HG02759 (cell line): ENCODE data around the gene INKA1.
"Not testable (repeated sequence)": the region's sequence is repeated elsewhere in the genome, so short reads cannot be mapped to it uniquely, and the experiment has no call there.

Experiments used
- ATAC-seq: cut with Tn5 transposase; IDR thresholded peaks from one replicate; pipeline ENCODE4 v1.9.1; 2021; ENCODE audit warnings: mild to moderate bottlenecking, moderate library complexity; ENCODE audit not compliant: unreplicated experiment

The INKA1 gene

DNA sequence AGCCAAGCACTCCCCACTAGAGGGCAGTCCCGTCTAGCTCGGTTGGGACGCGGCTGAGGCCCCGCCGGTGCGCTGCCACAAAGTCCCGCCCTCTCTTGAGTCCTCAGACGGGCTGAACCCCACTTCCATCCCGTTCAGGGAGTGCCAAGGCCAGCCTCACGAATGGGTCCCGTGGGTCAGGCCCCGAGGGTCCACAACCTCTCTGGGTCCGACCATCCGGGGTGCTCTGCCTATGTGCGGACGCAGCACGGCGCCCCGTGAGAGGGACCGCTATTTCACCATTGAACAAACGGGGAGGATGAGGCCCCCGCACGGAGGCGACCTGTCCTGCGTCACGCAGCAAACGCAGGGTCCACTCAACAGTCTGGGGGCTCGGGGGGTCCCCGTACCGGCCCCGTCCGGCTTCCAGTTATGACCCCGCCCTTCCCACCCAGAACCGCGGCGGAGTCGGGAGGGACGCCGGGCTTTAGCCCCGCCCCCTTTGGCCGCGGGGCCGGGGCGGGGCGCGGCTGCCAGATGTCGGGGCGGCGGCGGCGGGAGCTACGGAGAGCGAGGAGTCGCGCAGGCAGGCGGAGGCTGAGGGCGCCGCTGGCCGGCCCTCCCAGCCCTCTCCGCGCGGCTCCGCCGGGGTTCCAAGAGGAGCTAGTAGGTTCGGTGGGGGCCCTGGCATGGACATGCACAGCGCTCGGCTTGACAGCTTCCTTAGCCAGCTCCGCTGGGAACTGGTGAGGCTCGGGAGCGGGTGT lies at the start of gene INKA1:
TSS of gene INKA1 (plus strand) at position 543 of the 746 bp plus-strand sequence. CDS start at position 675, 132 bp downstream.
- ATAC-seq = peak; percentile 66

DNA sequence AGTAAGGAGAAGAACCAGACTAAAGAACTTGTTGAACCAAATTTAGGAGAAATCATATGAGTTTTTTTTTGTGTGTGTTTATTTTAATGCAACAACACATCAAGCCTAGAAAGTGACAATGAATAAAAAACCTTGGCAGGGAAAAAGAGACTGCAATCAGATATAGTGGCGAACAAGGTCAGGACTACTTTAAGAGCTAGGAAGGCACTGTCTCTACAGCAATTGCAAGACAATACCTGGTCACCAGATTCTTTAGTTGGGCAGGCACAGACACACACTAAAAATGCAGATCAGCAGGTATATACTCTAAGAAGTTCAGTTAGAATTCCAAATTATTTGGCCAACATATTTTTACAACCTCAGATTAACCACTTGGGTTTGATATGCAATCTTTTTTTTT lies 48.5 kb upstream of the INKA1 start:
- no peak for ATAC-seq

DNA sequence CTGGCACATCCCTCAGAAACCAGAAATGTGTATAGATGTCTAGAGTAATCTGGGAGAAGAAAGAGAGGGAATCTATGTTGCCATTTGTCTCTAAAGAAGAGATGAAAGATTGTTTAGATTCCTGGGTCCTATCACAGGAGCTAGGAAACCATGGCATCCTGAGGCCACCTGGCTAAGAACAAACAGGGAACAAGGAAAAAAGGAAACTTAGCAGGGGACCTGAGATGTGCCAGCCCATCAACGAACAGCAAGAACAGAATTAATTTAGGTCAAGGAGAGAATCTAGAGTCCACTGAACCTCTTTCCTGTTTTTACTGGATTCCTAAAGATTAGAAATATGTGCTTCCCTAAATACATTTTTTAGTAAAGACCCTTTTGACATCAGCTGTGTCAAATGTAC lies 47.0 kb upstream of the INKA1 start:
- no peak for ATAC-seq

DNA sequence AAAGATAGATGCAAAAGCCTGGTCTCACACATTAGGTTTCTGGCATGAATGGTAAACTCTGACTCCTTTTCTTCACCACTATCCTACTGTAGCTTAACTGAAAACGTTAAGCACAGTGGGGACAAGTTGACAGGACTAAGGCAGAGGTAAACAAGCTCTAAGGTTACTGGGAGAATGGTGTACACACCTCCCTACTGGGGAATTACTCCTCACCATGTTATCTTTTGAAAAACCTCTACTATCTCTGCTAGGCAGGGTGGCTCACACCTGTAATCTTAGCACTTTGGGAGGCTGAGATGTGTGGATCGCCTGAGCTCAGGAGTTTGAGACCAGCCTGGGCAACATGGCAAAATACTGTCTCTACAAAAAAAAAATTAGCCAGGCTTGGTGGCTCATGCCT lies 45.9 kb upstream of the INKA1 start:
- no peak for ATAC-seq

DNA sequence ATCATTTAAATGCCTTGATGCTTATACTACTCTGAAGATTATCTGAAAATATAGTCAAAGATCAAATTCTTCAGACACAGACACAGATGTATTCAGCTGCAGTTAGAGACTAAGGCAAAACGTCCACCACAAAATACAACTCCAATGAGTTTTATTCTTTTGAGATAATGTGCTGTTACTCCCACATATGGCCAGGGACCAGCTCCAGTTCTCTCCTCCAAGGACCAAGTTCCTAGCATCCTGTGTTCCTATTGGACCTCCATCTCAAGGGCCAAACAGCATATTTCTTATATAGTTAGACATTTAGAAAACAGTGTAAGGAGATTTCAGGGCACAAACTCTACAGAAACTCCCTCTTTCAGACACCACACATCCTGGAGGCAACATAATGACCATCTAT lies 43.8 kb upstream of the INKA1 start:
- no peak for ATAC-seq

DNA sequence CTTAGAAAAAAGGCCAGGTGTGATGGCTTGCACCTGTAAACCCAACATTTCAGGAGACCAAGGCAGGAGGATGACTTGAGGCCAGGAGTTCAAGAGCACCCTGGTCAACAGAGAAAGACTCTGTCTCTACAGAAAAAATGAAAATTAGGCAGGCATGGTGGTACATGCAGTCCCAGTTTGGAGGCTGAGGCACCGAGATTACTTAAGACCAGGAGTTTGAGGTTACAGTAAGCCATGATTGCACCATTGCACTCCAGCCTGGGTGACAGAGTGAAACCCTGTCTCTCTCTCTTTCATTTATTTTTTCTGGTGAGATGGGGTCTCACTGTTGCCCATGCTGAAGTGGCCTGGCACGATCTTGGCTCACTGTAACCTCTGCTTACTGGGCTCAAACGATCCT lies 41.4 kb upstream of the INKA1 start:
- ATAC-seq = no peak

DNA sequence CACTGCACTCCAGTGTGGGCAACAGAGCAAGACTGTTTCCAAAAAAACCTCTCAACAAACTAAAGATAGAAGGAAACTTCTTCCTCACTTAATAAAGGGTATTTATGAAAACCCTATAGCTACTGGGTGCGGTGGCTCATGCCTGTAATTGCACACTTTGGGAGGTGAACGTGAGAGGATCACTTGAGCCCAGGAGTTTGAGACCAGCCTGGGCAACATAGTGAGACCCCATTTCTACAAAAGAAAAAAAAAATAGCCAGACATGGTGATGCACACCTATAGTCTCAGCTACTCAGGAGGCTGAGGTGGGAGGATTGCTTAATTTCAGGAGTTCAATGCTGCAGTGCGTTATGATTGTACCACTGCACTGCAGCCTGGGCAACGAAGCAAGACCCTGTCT lies 39.1 kb upstream of the INKA1 start:
- ATAC-seq = no peak

DNA sequence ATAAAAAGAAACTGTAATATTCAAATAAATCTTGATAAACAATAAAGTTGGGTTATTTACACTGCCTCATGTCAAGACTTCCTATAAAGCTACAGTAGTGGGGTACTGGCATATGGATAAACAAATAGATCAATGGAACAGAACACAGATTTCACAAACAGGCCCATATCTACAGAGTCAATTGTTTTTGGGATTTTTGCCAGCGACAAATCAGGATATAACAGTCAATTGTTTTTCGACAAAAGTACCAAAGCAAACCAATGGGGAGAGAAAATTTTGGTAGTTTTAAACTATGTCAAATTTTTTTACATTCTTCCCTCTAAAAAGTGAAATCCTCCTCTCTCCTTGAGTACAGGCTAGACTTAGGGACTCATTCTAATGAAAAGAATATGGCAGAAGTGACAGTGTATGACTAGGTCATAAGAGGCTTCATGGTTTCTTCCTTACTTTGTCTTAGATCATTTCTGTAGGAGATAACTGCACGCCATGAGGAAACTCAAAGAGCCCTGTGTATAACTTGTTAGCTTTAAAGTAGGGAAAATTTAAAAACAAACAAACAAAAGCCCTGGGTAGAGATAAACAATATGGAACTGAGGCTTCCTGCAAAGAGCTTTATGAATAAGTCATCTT lies 33.7 kb upstream of the INKA1 start:
- no peak for ATAC-seq

DNA sequence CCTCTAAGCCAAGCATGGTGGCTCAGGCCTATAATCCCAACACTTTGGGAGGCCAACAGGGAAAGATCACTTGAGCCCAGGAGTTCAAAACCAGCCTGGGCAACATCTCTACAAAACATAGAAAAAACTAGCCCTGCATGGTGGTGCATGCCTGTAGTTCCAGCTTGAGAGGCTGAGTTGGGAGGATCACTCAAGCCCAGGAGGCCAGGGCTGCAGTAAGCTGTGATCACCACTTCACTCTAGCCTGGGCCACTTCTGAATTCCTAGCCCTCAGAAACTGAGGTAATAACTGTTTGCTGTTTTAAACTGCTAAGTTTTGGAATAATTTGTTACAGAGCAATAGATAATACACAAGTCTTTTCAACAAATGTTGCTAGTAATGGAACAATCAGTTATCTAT lies 33.1 kb upstream of the INKA1 start:
- ATAC-seq = no peak

DNA sequence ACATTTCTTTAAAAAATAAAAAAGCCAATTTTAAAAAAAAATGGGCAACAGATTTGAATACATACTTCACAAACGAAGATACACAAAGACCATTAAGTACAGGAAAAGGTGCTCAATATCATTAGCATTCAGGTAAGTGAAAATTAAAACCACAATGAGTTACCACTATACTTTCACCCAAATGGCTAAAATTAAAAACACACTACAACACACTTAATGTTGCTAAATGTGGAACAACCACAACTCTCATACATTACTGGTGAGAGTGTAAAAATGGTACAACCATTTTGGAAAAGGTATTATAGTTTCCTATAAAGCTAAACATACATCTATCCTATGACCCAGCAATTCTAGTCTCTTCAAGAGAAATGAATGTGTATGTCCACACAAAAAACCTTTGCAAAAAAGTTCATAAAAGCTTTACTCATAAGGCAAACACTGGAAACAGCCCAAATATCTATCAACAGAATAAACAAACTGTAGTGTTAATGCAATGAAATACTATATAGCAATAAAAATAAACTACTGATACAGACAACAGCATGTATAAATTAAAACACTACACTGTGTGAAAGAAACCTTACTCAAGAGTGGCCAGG lies 31.6 kb upstream of the INKA1 start:
- no peak for ATAC-seq

DNA sequence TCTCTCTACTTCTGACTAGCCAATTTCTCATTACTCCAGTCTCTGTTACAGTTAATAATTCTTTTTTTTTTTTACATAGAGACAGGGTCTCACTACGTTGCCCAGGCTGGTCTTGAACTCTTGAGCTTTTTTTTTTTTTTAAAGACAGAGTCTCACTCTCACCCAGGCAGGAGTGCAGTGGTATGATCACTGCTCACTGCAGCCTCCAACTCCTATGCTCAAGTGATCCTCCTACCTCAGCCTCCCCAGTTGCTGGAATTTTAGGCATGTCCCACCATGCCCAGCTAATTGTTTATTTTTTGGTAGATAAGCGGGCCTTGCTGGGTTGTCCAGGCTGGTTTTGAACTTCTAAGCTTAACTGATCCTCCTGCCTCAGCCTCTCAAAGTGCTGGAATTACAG lies 30.4 kb upstream of the INKA1 start:
- no peak for ATAC-seq

DNA sequence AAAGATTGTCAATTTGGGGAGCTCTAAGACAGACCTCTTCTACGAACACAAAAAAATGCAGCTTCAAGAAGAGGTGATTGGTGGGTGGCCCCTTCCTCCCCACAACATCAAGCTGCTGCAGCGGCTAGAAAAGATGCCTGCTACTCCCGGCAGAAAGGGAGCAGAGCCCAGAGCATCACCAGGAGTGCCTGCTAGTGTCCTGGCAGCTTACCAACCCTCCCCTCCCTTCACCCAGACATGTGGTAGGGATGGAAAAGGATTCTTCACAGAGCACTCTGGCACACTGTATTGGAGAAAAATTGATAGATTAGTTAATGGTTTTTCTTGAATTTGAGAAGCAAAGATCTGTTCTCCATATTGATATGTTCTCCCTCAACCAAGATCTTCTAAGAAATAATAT lies 27.5 kb upstream of the INKA1 start:
- ATAC-seq = no peak

DNA sequence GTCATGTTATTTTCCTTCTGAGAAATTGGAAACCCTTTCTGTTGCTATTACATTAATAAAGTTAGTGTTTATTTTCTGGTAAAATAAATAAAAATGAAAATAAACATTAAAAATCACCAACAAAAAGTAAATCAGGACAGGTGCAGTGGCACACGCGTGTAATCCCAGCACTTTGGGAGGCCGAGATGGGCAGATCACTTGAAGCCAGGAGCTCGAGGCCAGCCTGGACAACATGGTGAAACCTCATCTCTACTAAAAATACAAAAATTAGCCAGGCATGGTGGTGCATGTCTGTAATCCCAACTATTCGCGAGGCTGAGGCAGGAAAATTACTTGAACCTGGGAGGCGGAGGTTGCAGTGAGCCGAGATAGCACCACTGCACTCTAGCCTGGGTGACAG lies 27.0 kb upstream of the INKA1 start:
- not testable (repeated sequence) for ATAC-seq

DNA sequence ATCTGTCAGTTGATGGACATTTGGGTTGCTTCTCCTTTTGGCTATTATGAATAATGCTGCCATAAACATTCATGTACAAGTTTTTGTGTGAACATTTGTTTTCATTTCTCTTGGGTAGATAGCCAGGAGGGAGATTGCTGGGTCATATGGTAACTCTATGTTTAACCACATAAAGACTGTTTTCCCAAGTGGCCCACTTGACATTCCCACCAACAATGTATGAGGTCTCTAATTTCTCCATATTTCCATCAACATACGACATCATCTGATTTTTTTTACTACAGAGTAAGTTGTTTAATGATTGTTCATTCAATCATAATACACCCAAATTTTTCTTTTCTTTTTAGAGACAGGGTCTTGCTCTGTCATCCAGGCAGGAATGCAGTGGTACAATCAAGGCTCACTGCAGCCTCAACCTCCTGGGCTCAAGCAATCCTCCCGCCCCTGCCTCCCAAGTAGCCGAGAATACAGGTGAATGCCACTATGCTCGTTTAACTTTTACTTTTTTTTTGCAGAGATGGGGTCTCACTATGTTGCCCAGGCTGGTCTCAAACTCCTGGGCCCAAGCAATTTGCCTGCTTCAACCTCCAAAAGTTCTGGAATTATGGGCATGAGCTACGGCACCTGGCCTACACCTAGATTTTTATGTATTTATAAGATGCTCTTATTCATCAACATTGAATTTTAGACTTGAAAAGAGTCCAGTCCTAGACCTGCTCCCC lies 23.5 kb upstream of the INKA1 start:
- no peak for ATAC-seq

DNA sequence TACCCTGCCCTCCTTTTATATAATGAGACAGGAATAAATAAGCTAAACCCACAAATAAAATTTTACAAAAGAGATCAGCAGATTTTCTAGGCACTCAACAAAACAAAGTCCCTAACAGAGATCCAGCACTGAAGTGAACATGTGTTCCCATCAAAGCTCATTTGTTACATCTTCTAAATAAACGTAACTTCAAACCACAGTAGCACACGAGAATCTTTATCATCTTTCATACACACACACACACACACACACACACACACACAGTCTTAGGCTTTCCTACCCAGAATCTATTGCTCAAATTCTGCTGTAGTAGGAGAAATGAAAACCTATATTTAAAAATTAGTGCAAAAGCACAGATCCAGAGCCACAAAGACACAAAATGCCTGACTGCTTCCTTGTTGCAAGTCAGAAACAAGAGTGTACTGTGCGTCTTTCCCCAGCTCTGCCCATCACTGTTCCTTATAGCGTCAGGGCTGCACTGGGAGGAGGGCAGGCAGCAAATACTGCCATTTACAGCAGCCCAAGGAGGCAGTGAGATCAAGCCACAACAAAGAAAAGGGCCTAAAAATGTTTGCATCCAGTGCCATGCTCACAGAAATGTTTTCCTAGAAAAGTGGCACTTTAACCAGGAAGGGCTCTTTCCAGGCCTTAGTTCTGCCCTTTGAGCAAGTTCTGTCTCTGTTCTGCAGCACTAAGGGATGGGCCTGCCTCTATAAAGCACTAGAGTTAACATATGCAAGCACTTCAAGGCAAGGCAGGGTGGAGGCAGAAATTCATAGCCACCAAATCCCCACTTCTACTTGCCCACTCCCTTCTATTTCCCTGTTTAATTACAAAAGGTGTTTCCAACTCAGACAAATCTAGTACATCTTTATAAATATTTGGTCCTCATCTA lies 22.7 kb upstream of the INKA1 start:
- ATAC-seq = no peak

DNA sequence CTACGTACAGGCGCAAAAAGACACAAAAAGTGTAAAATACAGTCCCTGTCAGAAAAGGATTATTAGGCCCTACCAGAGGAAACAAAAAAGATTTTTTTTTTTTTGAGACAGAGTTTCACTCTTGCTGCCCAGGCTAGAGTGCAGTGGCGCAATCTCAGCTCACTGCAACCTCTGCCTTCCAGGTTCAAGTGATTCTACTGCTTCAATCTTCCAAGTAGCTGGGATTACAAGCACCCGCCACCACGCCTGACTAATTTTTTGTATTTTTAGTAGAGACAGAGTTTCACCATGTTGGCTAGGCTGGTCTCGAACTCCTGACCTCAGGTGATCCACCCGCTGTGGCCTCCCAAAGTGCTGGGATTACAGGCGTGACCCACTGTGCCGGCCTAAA lies 22.1 kb upstream of the INKA1 start:
- ATAC-seq = not testable (repeated sequence)

DNA sequence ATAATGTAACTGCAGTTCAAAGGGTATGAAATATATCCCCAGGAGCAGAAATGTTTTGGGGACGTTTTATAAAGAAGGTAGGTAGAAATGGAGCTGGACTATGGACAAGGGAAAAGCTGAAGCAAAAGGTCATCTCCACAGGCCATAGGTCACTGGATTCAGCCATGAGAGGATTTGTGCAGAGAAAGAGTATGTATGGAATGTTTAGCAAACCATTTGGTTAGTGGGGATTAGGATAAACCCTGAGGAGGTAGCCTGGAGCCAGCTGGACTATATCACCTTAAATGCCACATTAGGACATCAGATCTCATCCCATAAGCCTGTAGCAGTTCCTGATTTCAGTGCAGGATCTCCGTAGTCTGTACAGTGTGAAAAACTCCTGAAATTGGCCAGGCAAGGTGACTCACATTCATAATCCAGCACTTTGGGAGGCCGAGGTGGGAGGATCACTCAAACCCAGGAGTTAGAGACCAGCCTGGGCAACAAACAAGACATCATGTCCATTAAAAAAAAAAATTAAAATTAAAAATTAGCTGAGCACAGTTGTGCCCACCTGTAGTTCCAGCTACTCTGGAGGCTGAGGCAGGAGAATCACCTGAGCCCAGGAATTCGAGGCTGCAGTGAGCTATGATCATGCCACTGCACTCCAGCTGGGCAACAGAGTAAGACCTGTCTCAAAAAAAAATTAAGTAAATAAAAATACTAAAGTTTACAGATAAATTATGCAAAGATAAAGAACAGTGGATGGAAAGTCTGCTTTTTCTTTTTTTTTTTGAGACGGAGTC lies 21.5 kb upstream of the INKA1 start:
- ATAC-seq = no peak

DNA sequence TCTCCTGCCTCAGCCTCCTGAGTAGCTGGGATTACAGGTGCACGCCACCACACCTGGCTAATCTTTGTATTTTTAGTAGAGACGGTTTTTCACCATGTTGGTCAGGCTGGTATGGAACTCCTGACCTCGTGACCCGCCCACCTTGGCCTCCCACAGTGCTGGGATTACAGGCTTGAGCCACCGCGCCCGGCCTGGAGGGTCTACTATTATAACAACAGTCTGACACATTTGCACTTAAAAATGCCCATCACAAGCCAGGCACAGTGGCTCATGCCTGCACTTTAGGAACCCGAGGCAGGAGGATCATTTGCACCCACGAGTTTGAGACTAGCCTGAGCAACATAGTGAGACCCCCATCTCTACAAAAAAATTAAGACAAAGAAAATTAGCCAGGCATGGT lies 20.8 kb upstream of the INKA1 start:
- not testable (repeated sequence) for ATAC-seq

DNA sequence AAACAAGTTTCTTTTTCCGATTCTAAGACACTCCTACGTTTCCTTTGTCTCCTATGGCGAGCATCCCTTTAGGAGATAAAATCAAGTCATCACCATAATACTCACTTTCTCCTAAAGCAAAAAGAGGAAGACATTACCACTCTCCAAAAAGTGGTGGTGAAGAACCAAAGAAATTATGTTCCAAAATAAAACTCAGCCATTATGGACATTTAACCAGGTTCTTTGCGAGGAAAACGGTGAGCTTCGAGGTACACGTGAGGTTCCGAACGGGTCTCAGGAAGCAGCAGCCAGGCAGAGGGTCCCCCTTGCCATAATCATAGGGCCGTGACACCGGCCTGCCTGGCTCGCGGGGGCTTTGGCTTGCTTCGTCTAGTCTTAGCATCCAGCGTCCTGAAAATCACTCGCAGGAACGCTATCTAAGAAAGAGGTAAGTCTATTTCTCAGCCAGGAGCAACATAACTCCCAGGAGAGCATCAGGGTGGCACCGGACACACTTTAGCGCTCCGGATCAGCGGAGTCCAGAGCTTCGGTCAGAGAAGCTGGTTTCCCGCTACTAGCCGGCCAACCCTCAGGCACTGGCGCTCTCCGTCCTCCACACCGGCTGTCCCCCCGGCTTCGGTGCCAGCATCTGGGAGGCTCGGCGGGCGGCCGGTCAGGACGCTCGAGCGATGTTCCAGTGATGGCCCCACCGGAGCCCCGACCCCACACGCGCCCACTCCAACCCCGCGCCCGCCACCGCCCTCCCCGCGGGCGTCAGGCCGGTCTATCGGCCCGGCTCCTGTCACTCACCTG lies 17.3 kb upstream of the INKA1 start:
- peak; percentile 55 for ATAC-seq
